GM19463 (cell line): ENCODE data around the gene ACOX1.

Source experiments
- ATAC-seq: cut with Tn5 transposase; IDR thresholded peaks from one replicate; pipeline ENCODE4 v1.9.1; 2021; ENCODE audit warnings: mild to moderate bottlenecking, moderate library complexity; ENCODE audit not compliant: unreplicated experiment

Gene ACOX1

GRCh38 chr17:75978938-75979704, at the start of gene ACOX1, which contains the start of gene TEN1:
ACOX1 (minus strand) TSS chr17:75979166; CDS start chr17:75979073, 93 bp downstream.
TEN1 (plus strand) TSS chr17:75979240; CDS start chr17:75986193, 6,953 bp downstream.
- ATAC-seq, result peak; percentile 91

GRCh38 chr17:76027159-76027839, 48.3 kb upstream of the ACOX1 start, which contains the start of gene EVPL:
EVPL (minus strand) TSS chr17:76027306; CDS start chr17:76027198, 108 bp downstream.
- ATAC-seq, result no peak

GRCh38 chr17:76026714-76027158, 47.8 kb upstream of the ACOX1 start:
- no peak for ATAC-seq

- no peak for ATAC-seq
Measured at GRCh38 chr17:76025294-76025693, 46.3 kb upstream of the ACOX1 start.

GRCh38 chr17:76024353-76024752, 45.4 kb upstream of the ACOX1 start:
- no peak for ATAC-seq

- ATAC-seq, result no peak
Measured at GRCh38 chr17:76023900-76024237, 44.9 kb upstream of the ACOX1 start.

- no peak for ATAC-seq
Measured at GRCh38 chr17:76022973-76023899, 44.3 kb upstream of the ACOX1 start.

GRCh38 chr17:76022285-76022684, 43.3 kb upstream of the ACOX1 start:
- no peak for ATAC-seq

GRCh38 chr17:76019833-76020467, 41.0 kb upstream of the ACOX1 start:
- no peak for ATAC-seq

- ATAC-seq, result no peak
Measured at GRCh38 chr17:76018801-76019200, 39.8 kb upstream of the ACOX1 start.

GRCh38 chr17:76018340-76018680, 39.3 kb upstream of the ACOX1 start:
- no peak for ATAC-seq

- ATAC-seq, result no peak
Measured at GRCh38 chr17:76017481-76018339, 38.7 kb upstream of the ACOX1 start.

GRCh38 chr17:76014925-76015261, 35.9 kb upstream of the ACOX1 start:
- ATAC-seq, result no peak

GRCh38 chr17:76014100-76014924, 35.3 kb upstream of the ACOX1 start:
- ATAC-seq, result peak; percentile 48

GRCh38 chr17:76013377-76013932, 34.5 kb upstream of the ACOX1 start:
- no peak for ATAC-seq

GRCh38 chr17:76011951-76012350, 33.0 kb upstream of the ACOX1 start:
- ATAC-seq, result no peak

GRCh38 chr17:76009969-76010661, 31.1 kb upstream of the ACOX1 start:
- ATAC-seq, result no peak

GRCh38 chr17:76009447-76009846, 30.5 kb upstream of the ACOX1 start:
- no peak for ATAC-seq
